ENCODE results near the gene C20orf202. TPM values are rescaled to one million over a fixed set of nuclear protein-coding genes. Genes with fewer than 3 reads are reported as not detected.

C20orf202 gene
- total RNA-seq, 1 donor from 2014 or later, result not detected

DNA sequence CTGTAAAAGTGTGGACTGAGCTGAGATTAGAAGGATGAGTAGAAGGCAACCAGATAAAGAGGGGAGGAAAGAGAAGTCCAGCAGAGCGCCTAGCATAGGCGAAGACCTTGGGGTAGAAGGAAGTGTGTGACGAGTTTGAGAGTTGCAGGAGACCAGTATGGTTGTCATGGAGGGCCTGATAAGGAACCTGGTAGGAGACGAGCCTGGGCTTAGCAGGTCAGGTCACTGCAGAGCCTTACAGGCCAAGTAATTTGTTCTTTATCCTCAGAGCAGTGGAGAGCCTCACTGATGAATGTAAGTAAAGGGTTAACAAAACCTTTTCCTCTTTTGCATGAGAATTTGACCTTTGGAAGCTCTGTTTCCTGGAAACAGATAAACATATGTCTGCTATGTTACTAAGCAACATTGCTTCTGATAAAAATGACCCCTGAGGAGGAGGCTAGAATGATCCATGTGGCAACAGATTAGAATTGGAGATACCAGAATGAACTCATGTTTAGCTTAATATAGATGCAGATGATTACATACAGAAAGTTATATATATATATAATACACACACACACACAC, 15.6 kb upstream of the C20orf202 start:
- no peak for DNase-seq

GRCh38 chr20:1188347-1188746, 14.9 kb upstream of the C20orf202 start:
- intact Hi-C loops (cut with micrococcal nuclease), result loop anchor here (2.0 to 5.0 kb wide), 2 partner anchors 24 to 371 kb away; no protein-coding TSS in a partner anchor

More for the DNA sequence above, 15.6 kb upstream of the C20orf202 start:
- Mint-ChIP-seq H3K4me1 (peaks cover 10% of the 10 kb centered on the region), H3K9me3 (no peaks in the 10 kb centered on the region), H3K36me3 (ENCODE audit: low read depth) (no peaks in the 10 kb centered on the region), H3K4me3 (no peak overlapping the region), H3K27ac (no peak overlapping the region), H3K27me3 (peaks cover 44% of the 10 kb centered on the region)
- intact Hi-C loops (cut with micrococcal nuclease), result loop anchor here (2.0 to 5.0 kb wide), 2 partner anchors 25 to 370 kb away; no protein-coding TSS in a partner anchor

GRCh38 chr20:1189827-1190226, 13.4 kb upstream of the C20orf202 start:
- peaks cover 24% of the 10 kb centered on the region for H3K27me3 Mint-ChIP-seq
- H3K27ac Mint-ChIP-seq, result no peak overlapping the region
- no peak overlapping the region for H3K4me3 Mint-ChIP-seq
- intact Hi-C loops (cut with micrococcal nuclease), result loop anchor here (2.0 to 5.0 kb wide), 2 partner anchors 23 to 373 kb away; no protein-coding TSS in a partner anchor
- no peak for DNase-seq
- no peaks in the 10 kb centered on the region for H3K36me3 Mint-ChIP-seq (ENCODE audit: low read depth)
- H3K9me3 Mint-ChIP-seq, result no peaks in the 10 kb centered on the region
- peaks cover 4% of the 10 kb centered on the region for H3K4me1 Mint-ChIP-seq

More at GRCh38 chr20:1188347-1188746, 14.9 kb upstream of the C20orf202 start:
- H3K9me3 Mint-ChIP-seq, result no peaks in the 10 kb centered on the region
- H3K4me3 Mint-ChIP-seq, result no peak overlapping the region
- peaks cover 38% of the 10 kb centered on the region for H3K27me3 Mint-ChIP-seq
- no peaks in the 10 kb centered on the region for H3K36me3 Mint-ChIP-seq (ENCODE audit: low read depth)
- H3K4me1 Mint-ChIP-seq, result peaks cover 10% of the 10 kb centered on the region
- DNase-seq, result no peak
- no peak overlapping the region for H3K27ac Mint-ChIP-seq

DNA sequence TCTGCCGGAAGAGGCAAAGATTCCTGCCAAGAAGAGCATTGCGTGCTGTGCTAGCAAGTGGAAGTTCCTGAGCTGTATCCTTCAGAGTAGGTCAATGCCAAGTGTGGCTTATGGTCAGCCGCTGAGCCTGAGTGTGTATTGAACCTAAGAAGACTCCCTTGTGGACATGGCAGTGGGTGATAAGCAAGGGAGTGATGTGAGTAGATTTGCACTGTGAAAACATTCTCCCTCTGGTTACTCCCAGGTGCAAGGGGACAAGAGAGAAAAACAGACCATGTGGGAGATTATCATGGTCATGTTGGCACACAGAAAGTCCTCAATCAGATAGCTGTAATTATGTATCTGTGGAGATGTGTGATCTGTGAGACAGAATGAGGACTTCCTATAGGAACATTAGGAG, 12.4 kb upstream of the C20orf202 start:
- H3K9me3 Mint-ChIP-seq, result no peaks in the 10 kb centered on the region
- intact Hi-C loops (cut with micrococcal nuclease), result no loop called here
- no peaks in the 10 kb centered on the region for H3K36me3 Mint-ChIP-seq (ENCODE audit: low read depth)
- no peak for DNase-seq
- H3K27me3 Mint-ChIP-seq, result peaks cover 23% of the 10 kb centered on the region
- H3K4me3 Mint-ChIP-seq, result no peak overlapping the region
- H3K4me1 Mint-ChIP-seq, result peaks cover 3% of the 10 kb centered on the region
- no peak overlapping the region for H3K27ac Mint-ChIP-seq

GRCh38 chr20:1191299-1191698, 12.0 kb upstream of the C20orf202 start:
- DNase-seq, result no peak
- H3K27ac Mint-ChIP-seq, result no peak overlapping the region
- intact Hi-C loops (cut with micrococcal nuclease), result no loop called here
- H3K9me3 Mint-ChIP-seq, result no peaks in the 10 kb centered on the region
- H3K4me3 Mint-ChIP-seq, result no peak overlapping the region
- no peaks in the 10 kb centered on the region for H3K36me3 Mint-ChIP-seq (ENCODE audit: low read depth)
- no peaks in the 10 kb centered on the region for H3K4me1 Mint-ChIP-seq
- H3K27me3 Mint-ChIP-seq, result peaks cover 21% of the 10 kb centered on the region

GRCh38 chr20:1195226-1195625, 8.0 kb upstream of the C20orf202 start:
- Mint-ChIP-seq H3K4me1 (peaks cover 6% of the 10 kb centered on the region), H3K27ac (no peak overlapping the region), H3K9me3 (no peaks in the 10 kb centered on the region), H3K27me3 (peaks cover 9% of the 10 kb centered on the region), H3K36me3 (ENCODE audit: low read depth) (no peaks in the 10 kb centered on the region), H3K4me3 (no peak overlapping the region)
- no peak for DNase-seq
- intact Hi-C loops (cut with micrococcal nuclease), result no loop called here

- intact Hi-C loops (cut with micrococcal nuclease), result no loop called here
Observed at GRCh38 chr20:1196634-1197033, 6.6 kb upstream of the C20orf202 start.

DNA sequence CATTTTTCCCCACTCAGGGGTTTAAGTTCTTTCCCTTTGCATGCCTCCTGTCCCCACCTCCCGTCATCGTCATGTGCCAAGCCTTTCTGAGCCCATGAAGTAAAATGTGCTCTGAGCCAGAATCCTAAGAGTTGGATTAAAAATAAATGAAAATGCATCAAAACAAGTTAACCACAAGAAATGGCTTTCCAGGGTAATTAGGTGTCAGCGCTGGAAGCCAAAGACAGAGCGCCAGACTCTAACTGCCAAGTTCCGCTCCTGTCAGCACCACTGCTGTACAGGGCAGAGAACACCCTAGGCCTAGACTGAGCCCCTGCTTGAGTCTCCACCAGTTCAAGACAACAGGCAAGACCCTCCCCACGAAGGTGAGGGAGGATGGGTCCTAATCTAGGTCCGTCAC, 5.5 kb upstream of the C20orf202 start:
- H3K36me3 Mint-ChIP-seq (ENCODE audit: low read depth), result no peaks in the 10 kb centered on the region
- no peaks in the 10 kb centered on the region for H3K9me3 Mint-ChIP-seq
- peaks cover 4% of the 10 kb centered on the region for H3K27me3 Mint-ChIP-seq
- DNase-seq, result no peak
- H3K4me3 Mint-ChIP-seq, result no peak overlapping the region
- H3K27ac Mint-ChIP-seq, result no peak overlapping the region
- intact Hi-C loops (cut with micrococcal nuclease), result no loop called here
- H3K4me1 Mint-ChIP-seq, result peaks cover 6% of the 10 kb centered on the region

More at GRCh38 chr20:1196634-1197033, 6.6 kb upstream of the C20orf202 start:
- DNase-seq, result no peak
- peaks cover 1% of the 10 kb centered on the region for H3K27me3 Mint-ChIP-seq
- H3K36me3 Mint-ChIP-seq (ENCODE audit: low read depth), result no peaks in the 10 kb centered on the region
- H3K27ac Mint-ChIP-seq, result no peak overlapping the region
- H3K4me3 Mint-ChIP-seq, result no peak overlapping the region
- no peaks in the 10 kb centered on the region for H3K9me3 Mint-ChIP-seq
- H3K4me1 Mint-ChIP-seq, result peaks cover 6% of the 10 kb centered on the region

DNA sequence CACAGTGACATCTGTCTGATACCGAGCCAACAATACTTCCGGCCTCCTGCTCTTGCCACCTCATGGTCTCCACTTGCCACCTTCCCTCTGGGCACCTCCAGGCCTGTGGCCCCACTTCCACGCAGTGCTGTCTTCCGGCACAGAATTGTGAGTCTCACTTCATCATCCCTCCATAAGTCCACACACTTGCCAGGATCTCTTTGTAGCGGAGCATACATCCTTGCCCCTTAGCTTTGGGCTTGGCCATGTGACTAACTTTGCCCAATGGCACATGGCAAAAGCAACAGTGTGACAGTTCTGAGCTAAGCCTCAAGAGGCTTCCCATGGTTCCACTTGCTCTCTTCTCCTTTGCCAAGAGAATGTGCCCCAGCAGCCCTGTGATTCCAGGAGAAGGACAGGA, 4.5 kb upstream of the C20orf202 start:
- Mint-ChIP-seq H3K4me1 (peaks cover 6% of the 10 kb centered on the region), H3K9me3 (no peaks in the 10 kb centered on the region), H3K27ac (no peak overlapping the region), H3K27me3 (peaks cover 6% of the 10 kb centered on the region), H3K4me3 (no peak overlapping the region), H3K36me3 (ENCODE audit: low read depth) (no peaks in the 10 kb centered on the region)
- no peak for DNase-seq
- intact Hi-C loops (cut with micrococcal nuclease), result no loop called here

DNA sequence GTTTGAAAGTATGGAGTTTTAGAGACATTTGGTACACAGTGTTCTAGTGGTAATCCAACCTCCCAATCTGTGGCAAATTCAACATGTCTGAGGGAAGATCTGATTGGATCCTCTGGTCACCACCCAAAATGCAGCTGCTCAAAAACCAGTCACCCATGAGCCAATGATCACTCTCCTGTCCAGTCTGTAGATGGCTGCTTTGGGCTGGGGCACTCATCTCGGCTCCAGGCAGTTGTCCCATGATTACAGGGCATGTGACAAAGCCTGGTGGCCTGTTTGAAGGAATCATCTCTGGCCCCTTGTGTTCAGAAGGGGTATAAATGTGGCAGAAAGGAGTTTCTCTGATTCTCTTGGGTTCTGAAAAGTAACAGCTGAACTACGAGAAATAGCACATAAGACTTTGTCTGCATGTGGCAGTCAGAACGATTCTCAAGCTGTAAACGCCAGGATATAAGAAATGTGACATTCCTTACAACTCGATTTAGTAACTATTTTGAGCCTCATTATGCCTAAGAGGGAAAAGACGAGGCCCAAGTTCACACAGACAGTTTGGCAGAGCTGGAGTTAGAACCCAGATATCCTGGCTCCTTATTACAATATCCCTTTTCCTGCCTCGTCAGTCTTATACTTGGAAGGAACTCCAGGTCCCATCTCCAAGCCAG, 3.9 kb upstream of the C20orf202 start:
- no peaks in the 10 kb centered on the region for H3K9me3 Mint-ChIP-seq
- H3K4me1 Mint-ChIP-seq, result peaks cover 6% of the 10 kb centered on the region

GRCh38 chr20:1199964-1200363, 3.3 kb upstream of the C20orf202 start:
- Mint-ChIP-seq H3K4me3 (no peak overlapping the region), H3K27ac (no peak overlapping the region), H3K36me3 (ENCODE audit: low read depth) (no peaks in the 10 kb centered on the region), H3K4me1 (peaks cover 6% of the 10 kb centered on the region), H3K9me3 (no peaks in the 10 kb centered on the region), H3K27me3 (peaks cover 6% of the 10 kb centered on the region)
- DNase-seq, result no peak
- intact Hi-C loops (cut with micrococcal nuclease), result no loop called here

More for the DNA sequence above, 3.9 kb upstream of the C20orf202 start:
- Mint-ChIP-seq H3K27me3 (peaks cover 6% of the 10 kb centered on the region), H3K36me3 (ENCODE audit: low read depth) (no peaks in the 10 kb centered on the region), H3K4me3 (no peak overlapping the region), H3K27ac (no peak overlapping the region)
- DNase-seq, result no peak
- intact Hi-C loops (cut with micrococcal nuclease), result no loop called here

GRCh38 chr20:1203630-1204029, 376 bp downstream of the C20orf202 start:
- H3K27me3 Mint-ChIP-seq, result peaks cover 11% of the 10 kb centered on the region
- H3K4me1 Mint-ChIP-seq, result peaks cover 3% of the 10 kb centered on the region
- no peaks in the 10 kb centered on the region for H3K36me3 Mint-ChIP-seq (ENCODE audit: low read depth)
- intact Hi-C loops (cut with micrococcal nuclease), result no loop called here
- H3K27ac Mint-ChIP-seq, result no peak overlapping the region
- no peak overlapping the region for H3K4me3 Mint-ChIP-seq
- DNase-seq, result no peak
- no peaks in the 10 kb centered on the region for H3K9me3 Mint-ChIP-seq

GRCh38 chr20:1204113-1204512, 859 bp downstream of the C20orf202 start:
- H3K4me1 Mint-ChIP-seq, result peaks cover 3% of the 10 kb centered on the region
- no peak overlapping the region for H3K27ac Mint-ChIP-seq
- intact Hi-C loops (cut with micrococcal nuclease), result no loop called here
- H3K4me3 Mint-ChIP-seq, result no peak overlapping the region
- H3K27me3 Mint-ChIP-seq, result peaks cover 13% of the 10 kb centered on the region
- no peaks in the 10 kb centered on the region for H3K36me3 Mint-ChIP-seq (ENCODE audit: low read depth)
- DNase-seq, result no peak
- H3K9me3 Mint-ChIP-seq, result no peaks in the 10 kb centered on the region

GRCh38 chr20:1204576-1204975, 1.3 kb downstream of the C20orf202 start:
- intact Hi-C loops (cut with micrococcal nuclease), result no loop called here
- H3K4me3 Mint-ChIP-seq, result no peak overlapping the region
- no peak overlapping the region for H3K27ac Mint-ChIP-seq
- no peaks in the 10 kb centered on the region for H3K36me3 Mint-ChIP-seq (ENCODE audit: low read depth)
- H3K4me1 Mint-ChIP-seq, result peaks cover 3% of the 10 kb centered on the region
- H3K9me3 Mint-ChIP-seq, result no peaks in the 10 kb centered on the region
- peaks cover 18% of the 10 kb centered on the region for H3K27me3 Mint-ChIP-seq
- no peak for DNase-seq
